ENCODE measurements around the gene NOS3. TPM values are rescaled to one million over a fixed set of nuclear protein-coding genes. Genes with fewer than 3 reads are reported as not detected.

The NOS3 gene
- total RNA-seq, 1 experiment from 2014 or later = not detected

GRCh38 chr7:150989456-150989855 is 1.4 kb upstream of the NOS3 start:
- in situ Hi-C loops (cut with HindIII; ENCODE audit: low pct_unique_long_range_greater_than_20kb, low sequenced_read_pairs) = no loop called here

GRCh38 chr7:150992051-150992640 is 1.3 kb downstream of the NOS3 start:
- DNase-seq (ENCODE audit: low read depth, low spot score) = no peak
- in situ Hi-C loops (cut with HindIII; ENCODE audit: low pct_unique_long_range_greater_than_20kb, low sequenced_read_pairs) = no loop called here

More at GRCh38 chr7:150989456-150989855, 1.4 kb upstream of the NOS3 start:
- DNase-seq (ENCODE audit: low read depth, low spot score) = no peak

GRCh38 chr7:150992833-150993302 is 2.1 kb downstream of the NOS3 start:
- peak; percentile 78 for DNase-seq (ENCODE audit: low read depth, low spot score)
- in situ Hi-C loops (cut with HindIII; ENCODE audit: low pct_unique_long_range_greater_than_20kb, low sequenced_read_pairs) = no loop called here

GRCh38 chr7:150993511-150993910 is 2.7 kb downstream of the NOS3 start:
- no peak for DNase-seq (ENCODE audit: low read depth, low spot score)
- in situ Hi-C loops (cut with HindIII; ENCODE audit: low pct_unique_long_range_greater_than_20kb, low sequenced_read_pairs) = no loop called here

- DNase-seq (ENCODE audit: low read depth, low spot score) = no peak
- in situ Hi-C loops (cut with HindIII; ENCODE audit: low pct_unique_long_range_greater_than_20kb, low sequenced_read_pairs) = no loop called here
Measured at GRCh38 chr7:150994141-150994837, 3.5 kb downstream of the NOS3 start.

- no peak for DNase-seq (ENCODE audit: low read depth, low spot score)
- in situ Hi-C loops (cut with HindIII; ENCODE audit: low pct_unique_long_range_greater_than_20kb, low sequenced_read_pairs) = no loop called here
Measured at GRCh38 chr7:150994838-150995510, 4.2 kb downstream of the NOS3 start.

- no peak for DNase-seq (ENCODE audit: low read depth, low spot score)
- in situ Hi-C loops (cut with HindIII; ENCODE audit: low pct_unique_long_range_greater_than_20kb, low sequenced_read_pairs) = no loop called here
Measured at GRCh38 chr7:150996376-150997074, 5.7 kb downstream of the NOS3 start.

GRCh38 chr7:150997075-150997511 is 6.3 kb downstream of the NOS3 start:
- in situ Hi-C loops (cut with HindIII; ENCODE audit: low pct_unique_long_range_greater_than_20kb, low sequenced_read_pairs) = no loop called here
- DNase-seq (ENCODE audit: low read depth, low spot score) = no peak

- no peak for DNase-seq (ENCODE audit: low read depth, low spot score)
- in situ Hi-C loops (cut with HindIII; ENCODE audit: low pct_unique_long_range_greater_than_20kb, low sequenced_read_pairs) = no loop called here
Measured at GRCh38 chr7:150997817-150998216, 7.0 kb downstream of the NOS3 start.

GRCh38 chr7:150998341-150998740 is 7.5 kb downstream of the NOS3 start:
- in situ Hi-C loops (cut with HindIII; ENCODE audit: low pct_unique_long_range_greater_than_20kb, low sequenced_read_pairs) = no loop called here

GRCh38 chr7:150999001-150999400 is 8.2 kb downstream of the NOS3 start:
- DNase-seq (ENCODE audit: low read depth, low spot score) = no peak
- in situ Hi-C loops (cut with HindIII; ENCODE audit: low pct_unique_long_range_greater_than_20kb, low sequenced_read_pairs) = no loop called here

More at GRCh38 chr7:150998341-150998740, 7.5 kb downstream of the NOS3 start:
- DNase-seq (ENCODE audit: low read depth, low spot score) = no peak

- no peak for DNase-seq (ENCODE audit: low read depth, low spot score)
- in situ Hi-C loops (cut with HindIII; ENCODE audit: low pct_unique_long_range_greater_than_20kb, low sequenced_read_pairs) = no loop called here
Measured at GRCh38 chr7:150999497-151000230, 8.8 kb downstream of the NOS3 start.

- no peak for DNase-seq (ENCODE audit: low read depth, low spot score)
Measured at GRCh38 chr7:151000897-151001495, 10.2 kb downstream of the NOS3 start.

GRCh38 chr7:151001546-151001945 is 10.7 kb downstream of the NOS3 start:
- in situ Hi-C loops (cut with HindIII; ENCODE audit: low pct_unique_long_range_greater_than_20kb, low sequenced_read_pairs) = no loop called here

More at GRCh38 chr7:151000897-151001495, 10.2 kb downstream of the NOS3 start:
- in situ Hi-C loops (cut with HindIII; ENCODE audit: low pct_unique_long_range_greater_than_20kb, low sequenced_read_pairs) = no loop called here

GRCh38 chr7:151003572-151003971 is 12.8 kb downstream of the NOS3 start:
- no peak for DNase-seq (ENCODE audit: low read depth, low spot score)

More at GRCh38 chr7:151001546-151001945, 10.7 kb downstream of the NOS3 start:
- no peak for DNase-seq (ENCODE audit: low read depth, low spot score)

GRCh38 chr7:151005566-151005965 is 14.7 kb downstream of the NOS3 start:
- DNase-seq (ENCODE audit: low read depth, low spot score) = no peak
- in situ Hi-C loops (cut with HindIII; ENCODE audit: low pct_unique_long_range_greater_than_20kb, low sequenced_read_pairs) = no loop called here

More at GRCh38 chr7:151003572-151003971, 12.8 kb downstream of the NOS3 start:
- in situ Hi-C loops (cut with HindIII; ENCODE audit: low pct_unique_long_range_greater_than_20kb, low sequenced_read_pairs) = no loop called here

All from SK-MEL-5 (cell line).